NCI-H748 (cell line): ENCODE results near the gene TP53TG3.
"Not testable (repeated sequence)": the region's sequence is repeated elsewhere in the genome, so short reads cannot be mapped to it uniquely, and the experiment has no call there.

Experiments used
- DNase-seq: peaks from one replicate; lab custom pipeline; 2025; ENCODE audit not compliant: unreplicated experiment; lab: John Stamatoyannopoulos, UW

The TP53TG3 gene

GRCh38 chr16:32676065-32676464 is at the start of gene TP53TG3:
TP53TG3 (minus strand) TSS chr16:32676165; CDS start chr16:32676097, 68 bp downstream.
- not testable (repeated sequence) for DNase-seq

- DNase-seq = not testable (repeated sequence)
Measured at GRCh38 chr16:32650876-32651275, 25.1 kb downstream of the TP53TG3 start.

DNA sequence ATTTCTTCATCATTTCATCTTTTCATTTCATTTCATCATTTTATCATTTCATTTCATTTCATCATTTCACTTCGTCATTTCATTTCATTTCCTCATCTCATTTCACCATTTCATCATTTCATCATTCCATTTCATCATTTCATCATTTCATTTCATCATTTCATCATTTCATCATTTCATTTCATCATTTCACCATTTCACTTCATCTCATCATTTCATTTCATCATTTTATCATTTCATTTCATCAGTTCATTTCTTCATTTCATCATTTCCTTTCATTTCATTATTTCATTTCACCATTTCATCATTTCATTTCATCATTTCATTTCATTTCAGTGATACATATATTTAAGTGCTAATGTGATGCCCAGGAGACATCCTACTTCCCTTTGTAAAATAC is 28.4 kb downstream of the TP53TG3 start:
- not testable (repeated sequence) for DNase-seq

DNA sequence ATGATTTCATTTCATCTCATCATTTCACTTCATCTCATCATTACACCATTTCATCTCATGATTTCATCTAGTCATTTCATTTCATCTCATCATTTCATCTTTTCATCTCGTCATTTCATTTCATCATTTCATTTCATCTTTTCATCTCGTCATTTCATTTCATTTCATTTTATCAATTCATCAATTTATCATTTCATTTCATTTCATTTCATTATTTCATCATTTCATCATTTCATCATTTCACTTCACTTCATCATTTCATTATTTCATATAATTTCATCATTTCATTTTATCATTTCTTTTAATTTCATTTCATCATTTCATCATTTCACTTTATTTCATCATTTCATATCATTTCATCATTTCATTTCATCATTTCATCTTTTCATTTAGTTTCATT is 29.2 kb downstream of the TP53TG3 start:
- not testable (repeated sequence) for DNase-seq

GRCh38 chr16:32646177-32646576 is 29.8 kb downstream of the TP53TG3 start:
- DNase-seq = not testable (repeated sequence)

DNA sequence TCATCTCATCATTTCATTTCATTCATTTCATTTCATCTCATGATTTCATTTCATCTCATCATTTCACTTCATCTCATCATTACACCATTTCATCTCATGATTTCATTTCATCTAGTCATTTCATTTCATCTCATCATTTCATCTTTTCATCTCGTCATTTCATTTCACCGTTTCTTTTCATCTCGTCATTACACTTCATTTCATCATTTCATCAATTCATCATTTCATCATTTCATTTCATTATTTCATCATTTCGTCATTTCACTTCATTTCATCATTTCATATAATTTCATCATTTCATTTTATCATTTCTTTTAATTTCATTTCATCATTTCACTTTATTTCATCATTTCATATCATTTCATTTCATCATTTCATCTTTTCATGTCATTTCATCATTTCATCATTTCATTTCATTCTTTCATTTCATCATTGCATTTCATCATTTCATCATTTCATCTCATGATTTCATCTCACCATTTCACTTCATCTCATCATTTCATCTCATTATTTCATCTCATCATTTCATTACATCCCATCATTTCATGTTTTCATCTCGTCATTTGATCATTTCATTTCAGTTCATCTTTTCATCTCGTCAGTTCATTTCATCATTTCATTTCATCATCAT is 30.6 kb downstream of the TP53TG3 start:
- not testable (repeated sequence) for DNase-seq

DNA sequence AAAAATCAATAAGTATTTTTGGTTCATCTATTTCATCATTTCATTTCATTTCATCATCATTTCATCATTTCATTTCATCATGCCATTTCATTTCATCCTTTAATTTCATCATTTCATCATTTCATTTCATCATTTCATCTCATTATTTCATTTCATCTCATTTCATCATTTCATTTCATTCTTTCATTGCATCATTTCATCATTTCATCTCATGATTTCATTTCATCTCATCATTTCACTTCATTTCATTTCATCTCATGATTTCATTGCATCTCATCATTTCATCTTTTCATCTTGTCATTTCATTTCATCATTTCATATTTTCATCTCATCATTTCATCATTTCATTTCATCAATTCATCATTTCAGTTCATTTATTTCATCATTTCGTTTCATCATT is 31.2 kb downstream of the TP53TG3 start:
- DNase-seq = not testable (repeated sequence)

DNA sequence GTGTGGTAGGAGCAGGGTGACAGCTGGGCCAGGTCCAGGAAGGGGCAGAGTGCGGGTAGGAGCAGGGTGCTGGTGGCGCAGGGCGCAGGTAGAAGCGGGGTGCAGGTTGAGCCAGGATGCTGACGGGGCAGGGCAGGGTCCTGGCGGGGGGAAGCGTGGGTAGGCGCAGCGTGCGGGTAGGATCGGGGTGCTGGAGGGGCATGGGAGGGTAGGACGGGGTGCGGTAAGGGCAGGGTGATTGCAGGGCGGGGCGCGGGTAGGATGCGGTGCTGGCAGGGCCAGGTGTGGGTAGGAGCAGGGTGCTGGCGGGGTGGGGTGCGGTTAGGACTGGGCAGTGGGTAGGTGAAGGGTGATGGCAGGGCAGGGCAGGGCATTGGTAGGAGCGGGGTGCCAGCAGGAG is 38.4 kb downstream of the TP53TG3 start:
- not testable (repeated sequence) for DNase-seq

GRCh38 chr16:32632096-32632495 is 43.9 kb downstream of the TP53TG3 start:
- not testable (repeated sequence) for DNase-seq
